GM23338 (cell line): Measurements from ENCODE around the gene NOP16. TPM values are rescaled to one million over a fixed set of nuclear protein-coding genes. Genes with fewer than 3 reads are reported as not detected.

Experiments used
- ATAC-seq: fragments of 200-7000 bp; cut with Tn5 transposase; 3 replicates; pipeline ENCODE4 v1.9.1; 2020
- DNase-seq: peaks from one replicate; pipeline ENCODE4 v3.0.0-alpha.2; 2015; ENCODE audit warnings: low spot score
- H2AFZ ChIP-seq: fragments of 200-600 bp; sonication (generic); 2 replicates; pipeline ENCODE4 v1.8.0; 2016; ENCODE audit warnings: antibody characterized with exemption, mild to moderate bottlenecking, moderate library complexity
- H3F3A ChIP-seq: fragments of 200-600 bp; sonication (generic); replicated peaks from 2 replicates; pipeline ENCODE4 v1.8.0; 2017; ENCODE audit warnings: antibody characterized with exemption, mixed run types, low read depth
- H3K27ac ChIP-seq: fragments of 200-600 bp; sonication (generic); 2 replicates; pipeline ENCODE4 v1.6.1; 2016; ENCODE audit warnings: low read depth
- H3K27me3 ChIP-seq: fragments of 200-600 bp; sonication (generic); 2 replicates; pipeline ENCODE4 v1.8.0; 2016; ENCODE audit warnings: mild to moderate bottlenecking, mixed run types, moderate library complexity; ENCODE audit not compliant: insufficient read depth
- H3K36me3 ChIP-seq: fragments of 200-600 bp; sonication (generic); 2 replicates; pipeline ENCODE4 v1.8.0; 2016; ENCODE audit warnings: mild to moderate bottlenecking; ENCODE audit not compliant: insufficient read depth
- H3K4me1 ChIP-seq: fragments of 200-600 bp; sonication (generic); 2 replicates; pipeline ENCODE4 v1.8.0; 2016; ENCODE audit warnings: mild to moderate bottlenecking, moderate library complexity; ENCODE audit not compliant: insufficient read depth
- H3K4me2 ChIP-seq: fragments of 200-600 bp; sonication (generic); 2 replicates; pipeline ENCODE4 v1.7.1; 2017; ENCODE audit warnings: mixed run types
- H3K4me3 ChIP-seq: fragments of 200-600 bp; sonication (generic); 2 replicates; pipeline ENCODE4 v1.6.1; 2016; ENCODE audit warnings: mixed run types
- H3K79me2 ChIP-seq: fragments of 200-600 bp; sonication (generic); replicated peaks from 2 replicates; pipeline ENCODE4 v1.8.0; 2017; ENCODE audit warnings: mild to moderate bottlenecking; ENCODE audit not compliant: insufficient read depth
- H3K9me2 ChIP-seq: fragments of 200-600 bp; sonication (generic); 2 replicates; pipeline ENCODE4 v1.8.0; 2017; ENCODE audit not compliant: insufficient read depth
- H4K20me1 ChIP-seq: fragments of 200-600 bp; sonication (generic); replicated peaks from 2 replicates; pipeline ENCODE4 v1.8.0; 2017; ENCODE audit warnings: mild to moderate bottlenecking; ENCODE audit not compliant: insufficient read depth
- H3K27ac Mint-ChIP-seq: 2 replicates; pipeline ENCODE4 v1.8.0; 2020; ENCODE audit warnings: inconsistent platforms, mild to moderate bottlenecking, moderate library complexity, mixed read lengths
- H3K27me3 Mint-ChIP-seq: 3 replicates; pipeline ENCODE4 v1.8.0; 2022; ENCODE audit warnings: low read depth, mild to moderate bottlenecking, moderate library complexity, mixed read lengths, inconsistent platforms; ENCODE audit not compliant: insufficient read depth, poor library complexity
- H3K36me3 Mint-ChIP-seq: 3 replicates; pipeline ENCODE4 v1.8.0; 2021; ENCODE audit warnings: low read depth, mild to moderate bottlenecking, inconsistent platforms, moderate library complexity, mixed read lengths
- H3K4me1 Mint-ChIP-seq: 3 replicates; pipeline ENCODE4 v1.8.0; 2020; ENCODE audit warnings: mild to moderate bottlenecking, inconsistent platforms, mixed read lengths
- H3K4me3 Mint-ChIP-seq: 3 replicates; pipeline ENCODE4 v1.8.0; 2021; ENCODE audit warnings: moderate library complexity, mild to moderate bottlenecking, inconsistent platforms, mixed read lengths
- H3K9me3 Mint-ChIP-seq: 3 replicates; pipeline ENCODE4 v1.8.0; 2020; ENCODE audit warnings: moderate library complexity, mild to moderate bottlenecking, inconsistent platforms, mixed read lengths
- CREB1 ChIP-seq: fragments of 250-450 bp; sonication (Bioruptor Pico); IDR thresholded peaks from 2 replicates; pipeline ENCODE4 v1.5.0; 2020; ENCODE audit warnings: low read depth, mild to moderate bottlenecking, moderate library complexity
- EZH2 ChIP-seq: fragments of 200-600 bp; sonication (generic); IDR thresholded peaks from one replicate; pipeline ENCODE4 v1.8.0; 2017; ENCODE audit warnings: antibody characterized with exemption, mild to moderate bottlenecking, low read depth; ENCODE audit not compliant: unreplicated experiment
- JUNB ChIP-seq: IDR thresholded peaks from one replicate; pipeline ENCODE4 v1.6.1; 2016; ENCODE audit warnings: antibody characterized with exemption; ENCODE audit not compliant: unreplicated experiment
- NANOG ChIP-seq: IDR thresholded peaks from 2 replicates; pipeline ENCODE4 v1.6.1; 2016; ENCODE audit warnings: antibody characterized with exemption, borderline replicate concordance
- POLR2AphosphoS5 ChIP-seq: IDR thresholded peaks from 2 replicates; pipeline ENCODE4 v1.6.1; 2016; ENCODE audit warnings: antibody characterized with exemption, low read depth
- STAT1 ChIP-seq: IDR thresholded peaks from one replicate; pipeline ENCODE4 v1.6.1; 2016; ENCODE audit warnings: antibody characterized with exemption; ENCODE audit not compliant: unreplicated experiment
- ZNF114 ChIP-seq: fragments of 250-450 bp; sonication (Bioruptor Pico); IDR thresholded peaks from 2 replicates; pipeline ENCODE4 v1.5.0; 2020; ENCODE audit warnings: mild to moderate bottlenecking, moderate library complexity
- ZNF331 ChIP-seq: fragments of 250-450 bp; sonication (Bioruptor Pico); IDR thresholded peaks from 2 replicates; pipeline ENCODE4 v1.5.0; 2020; ENCODE audit warnings: low read depth, mild to moderate bottlenecking, moderate library complexity
- polyA plus RNA-seq: library from polyadenylated mRNA; unstranded; fragments of >200 nt; fragmentation: Nextera tagmentation; extraction: Ambion mirVana; gene quantifications from 2 replicates; pipeline ENCODE4 v1.2.1, GENCODE V29; 2016
- total RNA-seq: library from RNA; depleted of rRNA; stranded (reverse); fragments of >200 nt; shearing (Covaris generic); gene quantifications from 2 replicates; pipeline ENCODE4 v1.2.3, GENCODE V29; 2014
- TF ChIP-seq, protein P1 (sequence below): IDR thresholded peaks from 2 replicates; pipeline ENCODE4 v1.6.1; 2016; ENCODE audit warnings: antibody characterized with exemption
- TF ChIP-seq, protein P2 (sequence below): fragments of 250-450 bp; sonication (Bioruptor Pico); IDR thresholded peaks from 2 replicates; pipeline ENCODE4 v1.5.0; 2020; ENCODE audit warnings: mild to moderate bottlenecking, moderate library complexity
- TF ChIP-seq, protein P3 (sequence below), 2 experiments: fragments of 200-600 bp in 1 of 2; sonication (generic) in 1 of 2; conservative IDR thresholded peaks; 2 replicates each; pipeline versions ENCODE4 v1.5.1 to v1.6.1; 2016 to 2017; ENCODE audit warnings: antibody characterized with exemption in 2 of 2, low read depth in 2 of 2, mild to moderate bottlenecking in 2 of 2, moderate library complexity in 1 of 2

The NOP16 gene
- total and polyA plus RNA-seq, 2 experiments from 2014 or later: 43.4 to 181 TPM

DNA sequence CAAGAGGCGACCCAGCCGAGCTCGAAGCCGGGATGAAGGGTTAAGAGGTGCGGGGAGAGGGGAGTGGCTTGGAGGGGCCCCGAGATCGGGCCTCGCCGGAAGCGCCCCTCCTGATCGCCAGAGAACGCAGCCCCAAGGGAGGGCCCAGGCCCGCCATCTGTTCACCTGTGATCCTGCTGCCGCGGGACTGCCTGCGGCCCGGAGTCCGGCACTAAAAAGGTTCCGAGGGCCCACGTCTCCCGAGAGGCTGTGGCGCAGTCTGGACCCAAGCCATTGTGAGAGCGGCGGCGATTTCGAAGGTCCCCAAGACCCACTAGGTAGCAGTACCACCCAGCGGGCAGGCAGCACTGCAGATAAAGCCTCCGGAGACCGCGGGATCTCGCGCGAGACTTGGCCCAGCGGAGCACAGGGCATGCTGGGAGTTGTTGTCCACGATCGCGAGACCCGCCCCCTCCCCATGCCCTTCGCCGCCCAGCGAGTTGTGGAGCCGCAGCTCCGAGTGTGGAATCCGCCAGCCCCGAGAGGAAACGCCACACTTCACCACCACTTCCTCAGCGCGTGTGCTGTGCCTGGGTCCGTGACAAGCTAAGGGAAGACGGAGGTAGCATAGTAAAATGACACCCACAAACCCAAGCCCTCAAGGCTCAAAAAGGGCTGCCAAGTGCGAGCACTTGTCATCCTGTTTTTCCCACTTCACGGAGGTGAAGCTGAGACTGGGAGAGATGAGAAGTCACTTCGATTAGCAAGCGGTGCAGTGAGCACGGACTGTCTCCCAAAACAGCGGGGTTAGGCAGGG is 26.8 kb downstream of the NOP16 start, which contains the start of gene KIAA1191:
Gene KIAA1191, minus strand, starts transcription at position 328 of the 796 bp plus-strand sequence. CDS start 2,256 bp downstream, outside the sequence.
- Mint-ChIP-seq H3K4me3 (peak within 1 kb of the TSS; percentile 99), H3K36me3 (peaks cover 28% of the 10 kb centered on the region), H3K9me3 (no peaks in the 10 kb centered on the region), H3K27me3 (peaks cover 36% of the 10 kb centered on the region), H3K4me1 (peaks cover 8% of the 10 kb centered on the region), H3K27ac (peak within 1 kb of the TSS; percentile 99)
- Histone ChIP-seq H3K4me2 (peak within 1 kb of the TSS; percentile 94), H3K9me2 (no peaks in the 10 kb centered on the region), H3K36me3 (peaks cover 10% of the 10 kb centered on the region; the same call in 1 of the 2 replicates), H4K20me1 (peaks cover 18% of the 10 kb centered on the region), H2AFZ (peak within 1 kb of the TSS; percentile 99), H3K4me1 (peaks cover 2% of the 10 kb centered on the region; the same call in 1 of the 2 replicates), H3K4me3 (peak within 1 kb of the TSS; percentile 99), H3F3A (no peaks in the 10 kb centered on the region), H3K27me3 (peaks cover 45% of the 10 kb centered on the region), H3K79me2 (peaks cover 46% of the 10 kb centered on the region), H3K27ac (peak within 1 kb of the TSS; percentile 91)
- no peak for TF ChIP-seq JUNB
- no peak for TF ChIP-seq STAT1
- TF ChIP-seq ZNF331 (CRISPR knock-in tag): no peak
- TF ChIP-seq NANOG: no peak
- no peak for TF ChIP-seq ZNF114 (CRISPR knock-in tag)
- TF ChIP-seq, protein P1, sequence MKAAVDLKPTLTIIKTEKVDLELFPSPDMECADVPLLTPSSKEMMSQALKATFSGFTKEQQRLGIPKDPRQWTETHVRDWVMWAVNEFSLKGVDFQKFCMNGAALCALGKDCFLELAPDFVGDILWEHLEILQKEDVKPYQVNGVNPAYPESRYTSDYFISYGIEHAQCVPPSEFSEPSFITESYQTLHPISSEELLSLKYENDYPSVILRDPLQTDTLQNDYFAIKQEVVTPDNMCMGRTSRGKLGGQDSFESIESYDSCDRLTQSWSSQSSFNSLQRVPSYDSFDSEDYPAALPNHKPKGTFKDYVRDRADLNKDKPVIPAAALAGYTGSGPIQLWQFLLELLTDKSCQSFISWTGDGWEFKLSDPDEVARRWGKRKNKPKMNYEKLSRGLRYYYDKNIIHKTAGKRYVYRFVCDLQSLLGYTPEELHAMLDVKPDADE: peak; percentile 72
- TF ChIP-seq, protein P2, sequence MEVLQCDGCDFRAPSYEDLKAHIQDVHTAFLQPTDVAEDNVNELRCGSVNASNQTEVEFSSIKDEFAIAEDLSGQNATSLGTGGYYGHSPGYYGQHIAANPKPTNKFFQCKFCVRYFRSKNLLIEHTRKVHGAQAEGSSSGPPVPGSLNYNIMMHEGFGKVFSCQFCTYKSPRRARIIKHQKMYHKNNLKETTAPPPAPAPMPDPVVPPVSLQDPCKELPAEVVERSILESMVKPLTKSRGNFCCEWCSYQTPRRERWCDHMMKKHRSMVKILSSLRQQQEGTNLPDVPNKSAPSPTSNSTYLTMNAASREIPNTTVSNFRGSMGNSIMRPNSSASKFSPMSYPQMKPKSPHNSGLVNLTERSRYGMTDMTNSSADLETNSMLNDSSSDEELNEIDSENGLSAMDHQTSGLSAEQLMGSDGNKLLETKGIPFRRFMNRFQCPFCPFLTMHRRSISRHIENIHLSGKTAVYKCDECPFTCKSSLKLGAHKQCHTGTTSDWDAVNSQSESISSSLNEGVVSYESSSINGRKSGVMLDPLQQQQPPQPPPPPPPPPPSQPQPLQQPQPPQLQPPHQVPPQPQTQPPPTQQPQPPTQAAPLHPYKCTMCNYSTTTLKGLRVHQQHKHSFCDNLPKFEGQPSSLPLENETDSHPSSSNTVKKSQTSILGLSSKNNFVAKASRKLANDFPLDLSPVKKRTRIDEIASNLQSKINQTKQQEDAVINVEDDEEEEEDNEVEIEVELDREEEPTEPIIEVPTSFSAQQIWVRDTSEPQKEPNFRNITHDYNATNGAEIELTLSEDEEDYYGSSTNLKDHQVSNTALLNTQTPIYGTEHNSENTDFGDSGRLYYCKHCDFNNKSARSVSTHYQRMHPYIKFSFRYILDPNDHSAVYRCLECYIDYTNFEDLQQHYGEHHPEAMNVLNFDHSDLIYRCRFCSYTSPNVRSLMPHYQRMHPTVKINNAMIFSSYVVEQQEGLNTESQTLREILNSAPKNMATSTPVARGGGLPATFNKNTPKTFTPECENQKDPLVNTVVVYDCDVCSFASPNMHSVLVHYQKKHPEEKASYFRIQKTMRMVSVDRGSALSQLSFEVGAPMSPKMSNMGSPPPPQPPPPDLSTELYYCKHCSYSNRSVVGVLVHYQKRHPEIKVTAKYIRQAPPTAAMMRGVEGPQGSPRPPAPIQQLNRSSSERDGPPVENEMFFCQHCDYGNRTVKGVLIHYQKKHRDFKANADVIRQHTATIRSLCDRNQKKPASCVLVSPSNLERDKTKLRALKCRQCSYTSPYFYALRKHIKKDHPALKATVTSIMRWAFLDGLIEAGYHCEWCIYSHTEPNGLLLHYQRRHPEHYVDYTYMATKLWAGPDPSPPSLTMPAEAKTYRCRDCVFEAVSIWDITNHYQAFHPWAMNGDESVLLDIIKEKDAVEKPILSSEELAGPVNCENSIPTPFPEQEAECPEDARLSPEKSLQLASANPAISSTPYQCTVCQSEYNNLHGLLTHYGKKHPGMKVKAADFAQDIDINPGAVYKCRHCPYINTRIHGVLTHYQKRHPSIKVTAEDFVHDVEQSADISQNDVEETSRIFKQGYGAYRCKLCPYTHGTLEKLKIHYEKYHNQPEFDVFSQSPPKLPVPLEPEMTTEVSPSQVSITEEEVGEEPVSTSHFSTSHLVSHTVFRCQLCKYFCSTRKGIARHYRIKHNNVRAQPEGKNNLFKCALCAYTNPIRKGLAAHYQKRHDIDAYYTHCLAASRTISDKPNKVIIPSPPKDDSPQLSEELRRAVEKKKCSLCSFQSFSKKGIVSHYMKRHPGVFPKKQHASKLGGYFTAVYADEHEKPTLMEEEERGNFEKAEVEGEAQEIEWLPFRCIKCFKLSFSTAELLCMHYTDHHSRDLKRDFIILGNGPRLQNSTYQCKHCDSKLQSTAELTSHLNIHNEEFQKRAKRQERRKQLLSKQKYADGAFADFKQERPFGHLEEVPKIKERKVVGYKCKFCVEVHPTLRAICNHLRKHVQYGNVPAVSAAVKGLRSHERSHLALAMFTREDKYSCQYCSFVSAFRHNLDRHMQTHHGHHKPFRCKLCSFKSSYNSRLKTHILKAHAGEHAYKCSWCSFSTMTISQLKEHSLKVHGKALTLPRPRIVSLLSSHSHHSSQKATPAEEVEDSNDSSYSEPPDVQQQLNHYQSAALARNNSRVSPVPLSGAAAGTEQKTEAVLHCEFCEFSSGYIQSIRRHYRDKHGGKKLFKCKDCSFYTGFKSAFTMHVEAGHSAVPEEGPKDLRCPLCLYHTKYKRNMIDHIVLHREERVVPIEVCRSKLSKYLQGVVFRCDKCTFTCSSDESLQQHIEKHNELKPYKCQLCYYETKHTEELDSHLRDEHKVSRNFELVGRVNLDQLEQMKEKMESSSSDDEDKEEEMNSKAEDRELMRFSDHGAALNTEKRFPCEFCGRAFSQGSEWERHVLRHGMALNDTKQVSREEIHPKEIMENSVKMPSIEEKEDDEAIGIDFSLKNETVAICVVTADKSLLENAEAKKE: no peak
- TF ChIP-seq EZH2: no peak
- peak; percentile 99 for TF ChIP-seq POLR2AphosphoS5
- TF ChIP-seq, protein P3, sequence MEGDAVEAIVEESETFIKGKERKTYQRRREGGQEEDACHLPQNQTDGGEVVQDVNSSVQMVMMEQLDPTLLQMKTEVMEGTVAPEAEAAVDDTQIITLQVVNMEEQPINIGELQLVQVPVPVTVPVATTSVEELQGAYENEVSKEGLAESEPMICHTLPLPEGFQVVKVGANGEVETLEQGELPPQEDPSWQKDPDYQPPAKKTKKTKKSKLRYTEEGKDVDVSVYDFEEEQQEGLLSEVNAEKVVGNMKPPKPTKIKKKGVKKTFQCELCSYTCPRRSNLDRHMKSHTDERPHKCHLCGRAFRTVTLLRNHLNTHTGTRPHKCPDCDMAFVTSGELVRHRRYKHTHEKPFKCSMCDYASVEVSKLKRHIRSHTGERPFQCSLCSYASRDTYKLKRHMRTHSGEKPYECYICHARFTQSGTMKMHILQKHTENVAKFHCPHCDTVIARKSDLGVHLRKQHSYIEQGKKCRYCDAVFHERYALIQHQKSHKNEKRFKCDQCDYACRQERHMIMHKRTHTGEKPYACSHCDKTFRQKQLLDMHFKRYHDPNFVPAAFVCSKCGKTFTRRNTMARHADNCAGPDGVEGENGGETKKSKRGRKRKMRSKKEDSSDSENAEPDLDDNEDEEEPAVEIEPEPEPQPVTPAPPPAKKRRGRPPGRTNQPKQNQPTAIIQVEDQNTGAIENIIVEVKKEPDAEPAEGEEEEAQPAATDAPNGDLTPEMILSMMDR (conservative IDR thresholded peaks at IDR 0.05; ENCODE audit: low read depth in 2 of 2): peak in 1 of 2 experiments; percentile 25; a peak in 1 of 4 replicates
- TF ChIP-seq CREB1: 0 out of 2 replicates have a peak, but pooled peaks have one; percentile 18
- DNase-seq (peak; percentile 90), ATAC-seq (peak; percentile 74)
